Muscle layer of colon (tissue), 2 donors: ENCODE data around the gene RRAS2.

Experiments
- H3K27ac ChIP-seq: one replicate; pipeline ENCODE4 v1.7.0; 2013; ENCODE audit warnings: low read depth, mild to moderate bottlenecking, low read length, moderate library complexity
- H3K27me3 ChIP-seq, 2 donors: one replicate each; pipeline ENCODE4 v1.7.0; 2013; ENCODE audit warnings: low read length in 2 of 2, mild to moderate bottlenecking in 2 of 2; ENCODE audit not compliant: insufficient read depth in 2 of 2, control insufficient read depth in 1 of 2
- H3K36me3 ChIP-seq: one replicate; pipeline ENCODE4 v1.7.0; 2013; ENCODE audit warnings: mild to moderate bottlenecking, low read length; ENCODE audit not compliant: insufficient read depth
- H3K4me1 ChIP-seq: one replicate; pipeline ENCODE4 v1.7.0; 2013; ENCODE audit warnings: mild to moderate bottlenecking, low read length; ENCODE audit not compliant: insufficient read depth
- H3K4me3 ChIP-seq, 2 donors: one replicate each; pipeline ENCODE4 v1.7.0; 2013; ENCODE audit warnings: low read length in 2 of 2, low read depth in 1 of 2, mild to moderate bottlenecking in 1 of 2, moderate library complexity in 1 of 2
- H3K9ac ChIP-seq: one replicate; pipeline ENCODE4 v1.7.0; 2013; ENCODE audit warnings: low read length
- H3K9me3 ChIP-seq: one replicate; pipeline ENCODE4 v1.7.0; 2013; ENCODE audit warnings: mild to moderate bottlenecking, low read length
- donor health status: abdominal sarcoma.
- donor health status: Adenocarcinoma of cecum.

The RRAS2 gene

GRCh38 chr11:14249121-14249963 lies 109.6 kb downstream of the RRAS2 start:
- no peaks in the 10 kb centered on the region for H3K36me3 ChIP-seq
- no peak overlapping the region for H3K4me3 ChIP-seq
- no peak overlapping the region for H3K9ac ChIP-seq
- no peak overlapping the region for H3K27ac ChIP-seq
- H3K27me3 ChIP-seq = no peaks in the 10 kb centered on the region
- H3K9me3 ChIP-seq = no peaks in the 10 kb centered on the region
- no peaks in the 10 kb centered on the region for H3K4me1 ChIP-seq

GRCh38 chr11:14248580-14248981 lies 110.4 kb downstream of the RRAS2 start:
- Histone ChIP-seq H3K4me1 (no peaks in the 10 kb centered on the region), H3K27me3 (no peaks in the 10 kb centered on the region), H3K9me3 (no peaks in the 10 kb centered on the region), H3K9ac (no peak overlapping the region), H3K36me3 (no peaks in the 10 kb centered on the region), H3K27ac (no peak overlapping the region), H3K4me3 (no peak overlapping the region)

DNA sequence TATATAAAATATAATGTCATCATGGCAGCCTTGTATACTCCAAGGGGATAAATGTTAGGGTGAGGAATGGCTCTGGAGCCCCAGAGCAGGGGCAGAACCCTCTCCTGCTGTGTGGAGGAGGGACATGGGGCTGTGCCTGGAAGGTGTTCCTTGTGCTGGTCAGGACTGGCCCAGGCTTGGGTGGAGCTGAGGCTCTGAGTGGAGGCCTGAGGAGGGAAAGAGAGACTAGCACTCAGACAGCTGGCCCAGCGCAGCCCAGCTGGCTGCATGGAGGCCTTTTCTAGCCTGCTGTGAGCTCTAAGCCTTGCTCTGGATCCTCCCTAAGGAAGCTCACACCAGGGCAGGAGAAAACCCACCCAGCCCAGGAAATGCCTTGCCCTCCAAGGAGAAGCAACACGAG lies 113.5 kb downstream of the RRAS2 start:
- no peak overlapping the region for H3K27ac ChIP-seq
- H3K27me3 ChIP-seq = no peaks in the 10 kb centered on the region
- no peaks in the 10 kb centered on the region for H3K4me1 ChIP-seq
- H3K36me3 ChIP-seq = no peaks in the 10 kb centered on the region
- H3K9ac ChIP-seq = no peak overlapping the region
- H3K4me3 ChIP-seq = no peak overlapping the region
- H3K9me3 ChIP-seq = no peaks in the 10 kb centered on the region

- Histone ChIP-seq H3K4me1 (no peaks in the 10 kb centered on the region), H3K36me3 (no peaks in the 10 kb centered on the region), H3K27me3 (no peaks in the 10 kb centered on the region), H3K4me3 (no peak overlapping the region), H3K27ac (no peak overlapping the region), H3K9me3 (no peaks in the 10 kb centered on the region), H3K9ac (no peak overlapping the region)
Measured at GRCh38 chr11:14244926-14245325, 114.1 kb downstream of the RRAS2 start.

DNA sequence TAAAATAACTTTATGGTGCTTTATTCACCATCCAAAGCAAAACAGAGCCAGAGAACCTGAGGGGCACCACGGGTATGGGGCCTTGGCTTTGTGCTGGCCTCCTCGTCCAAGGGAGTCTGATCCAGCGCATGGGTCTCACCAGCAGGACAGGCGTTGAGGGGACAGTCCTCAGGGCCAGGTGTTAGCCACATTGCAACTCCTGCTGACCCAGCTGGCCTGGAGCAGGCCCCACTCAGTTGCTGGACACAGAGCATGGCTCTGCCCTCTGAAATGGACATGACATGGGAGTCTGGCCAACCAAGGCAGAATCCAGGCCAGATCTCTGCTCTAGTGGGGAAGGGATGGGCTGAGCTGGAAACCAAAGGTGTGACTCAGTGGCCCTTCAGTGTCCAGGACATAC lies 116.2 kb downstream of the RRAS2 start:
- Histone ChIP-seq H3K4me3 (no peak overlapping the region), H3K27ac (no peak overlapping the region), H3K36me3 (no peaks in the 10 kb centered on the region), H3K4me1 (no peaks in the 10 kb centered on the region), H3K27me3 (no peaks in the 10 kb centered on the region), H3K9ac (no peak overlapping the region), H3K9me3 (no peaks in the 10 kb centered on the region)

GRCh38 chr11:14242187-14242586 lies 116.8 kb downstream of the RRAS2 start:
- Histone ChIP-seq H3K36me3 (no peaks in the 10 kb centered on the region), H3K27ac (no peak overlapping the region), H3K4me3 (no peak overlapping the region), H3K27me3 (no peaks in the 10 kb centered on the region), H3K4me1 (no peaks in the 10 kb centered on the region), H3K9ac (no peak overlapping the region), H3K9me3 (no peaks in the 10 kb centered on the region)

DNA sequence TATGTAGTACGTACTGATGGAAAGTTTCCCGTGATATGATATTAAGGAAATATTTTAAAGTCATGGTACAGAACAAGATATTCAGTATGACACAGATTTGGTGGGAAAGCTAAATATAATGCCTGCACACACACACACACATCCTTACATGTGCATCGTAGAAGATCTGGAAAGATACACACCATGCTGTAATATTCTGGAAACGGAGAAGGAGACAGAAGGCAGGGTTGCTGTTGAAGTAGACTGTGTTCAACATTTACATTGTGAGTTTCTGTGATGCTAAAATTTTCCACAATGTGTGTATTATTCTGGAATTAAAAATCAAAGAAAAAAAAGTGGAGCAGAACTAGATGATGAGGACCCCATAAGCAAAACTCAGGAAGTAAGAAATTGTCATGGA lies 118.0 kb downstream of the RRAS2 start:
- H3K4me1 ChIP-seq = no peaks in the 10 kb centered on the region
- no peaks in the 10 kb centered on the region for H3K27me3 ChIP-seq
- H3K9ac ChIP-seq = no peak overlapping the region
- H3K9me3 ChIP-seq = no peaks in the 10 kb centered on the region
- no peaks in the 10 kb centered on the region for H3K36me3 ChIP-seq
- H3K4me3 ChIP-seq = no peak overlapping the region
- no peak overlapping the region for H3K27ac ChIP-seq

DNA sequence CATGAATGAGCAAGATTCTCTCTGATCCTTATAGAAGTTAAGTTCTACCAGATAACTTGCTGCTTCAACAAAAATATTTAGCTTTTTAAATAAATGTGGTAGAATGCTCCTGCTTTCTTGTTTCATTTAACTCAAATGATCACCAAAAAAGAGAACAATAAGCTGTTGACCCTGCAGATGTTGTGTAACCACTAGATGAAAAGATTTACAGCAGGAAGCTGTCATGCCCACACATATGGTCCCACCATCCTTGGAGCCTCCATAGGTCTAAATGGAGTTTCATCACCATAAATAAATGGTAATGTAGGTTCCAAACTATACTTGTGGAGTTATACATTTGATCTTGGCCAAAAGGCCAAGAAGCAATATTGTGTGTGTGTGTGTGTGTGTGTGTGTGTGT lies 118.8 kb downstream of the RRAS2 start:
- H3K27me3 ChIP-seq = no peaks in the 10 kb centered on the region
- H3K4me1 ChIP-seq = no peaks in the 10 kb centered on the region
- no peaks in the 10 kb centered on the region for H3K36me3 ChIP-seq
- H3K9me3 ChIP-seq = no peaks in the 10 kb centered on the region
- no peak overlapping the region for H3K4me3 ChIP-seq
- no peak overlapping the region for H3K27ac ChIP-seq
- H3K9ac ChIP-seq = no peak overlapping the region

DNA sequence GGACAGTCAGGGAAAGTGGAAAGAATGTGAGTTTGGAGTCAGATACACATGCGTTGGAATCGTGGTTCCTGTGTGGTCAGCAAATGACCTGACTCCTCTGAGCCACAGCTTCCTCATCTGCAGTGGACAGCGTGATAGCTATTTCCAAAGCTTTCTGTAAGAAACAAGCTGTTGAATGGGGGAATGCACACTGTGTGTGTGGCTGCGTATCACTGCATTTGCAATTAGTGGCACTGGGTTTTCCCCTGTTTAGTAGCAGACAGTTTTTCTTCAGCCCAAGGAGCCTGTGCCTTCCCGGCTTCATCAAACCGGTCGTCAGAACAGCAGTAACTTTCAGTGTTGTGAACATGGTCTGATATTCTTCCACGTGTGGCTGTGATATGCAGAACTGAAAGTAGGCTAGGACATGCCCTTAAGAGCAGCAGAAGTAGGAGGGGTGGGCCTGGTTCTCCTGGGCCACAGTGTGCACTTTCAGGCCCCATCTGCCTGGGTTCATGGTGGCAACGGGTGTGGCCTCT lies 121.5 kb downstream of the RRAS2 start:
- Histone ChIP-seq H3K9ac (no peak overlapping the region), H3K36me3 (no peaks in the 10 kb centered on the region)

GRCh38 chr11:14235701-14236100 lies 123.3 kb downstream of the RRAS2 start:
- no peaks in the 10 kb centered on the region for H3K9me3 ChIP-seq
- no peaks in the 10 kb centered on the region for H3K36me3 ChIP-seq
- H3K27me3 ChIP-seq = no peaks in the 10 kb centered on the region
- no peak overlapping the region for H3K27ac ChIP-seq
- H3K4me1 ChIP-seq = no peaks in the 10 kb centered on the region
- H3K4me3 ChIP-seq = no peak overlapping the region
- H3K9ac ChIP-seq = no peak overlapping the region

More for the DNA sequence above, 121.5 kb downstream of the RRAS2 start:
- H3K4me3 ChIP-seq = no peak overlapping the region
- no peak overlapping the region for H3K27ac ChIP-seq
- H3K9me3 ChIP-seq = no peaks in the 10 kb centered on the region
- no peaks in the 10 kb centered on the region for H3K4me1 ChIP-seq
- no peaks in the 10 kb centered on the region for H3K27me3 ChIP-seq

- Histone ChIP-seq H3K4me1 (no peaks in the 10 kb centered on the region), H3K27me3 (no peaks in the 10 kb centered on the region), H3K4me3 (no peak overlapping the region), H3K27ac (no peak overlapping the region), H3K36me3 (no peaks in the 10 kb centered on the region), H3K9me3 (no peaks in the 10 kb centered on the region), H3K9ac (no peak overlapping the region)
Measured at GRCh38 chr11:14234446-14234845, 124.5 kb downstream of the RRAS2 start.

DNA sequence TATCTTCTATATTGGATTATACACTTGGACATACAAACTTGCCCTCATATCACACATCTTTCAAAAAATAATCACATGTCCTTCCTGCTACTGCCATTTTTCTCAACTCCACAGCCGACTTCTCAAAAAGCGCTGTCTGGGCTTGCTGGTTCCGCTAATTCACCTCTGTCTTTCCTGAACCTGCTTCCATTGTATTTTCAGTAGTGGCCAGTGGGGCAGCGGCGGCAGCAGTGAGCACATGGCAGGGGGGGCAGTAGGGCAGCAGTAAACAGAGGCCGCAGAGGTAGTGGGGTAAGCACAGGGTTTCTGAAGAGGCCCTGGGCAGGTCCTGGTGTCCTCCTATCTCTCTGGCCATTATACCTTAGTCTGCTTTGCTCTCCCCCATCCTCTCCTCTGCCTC lies 126.3 kb downstream of the RRAS2 start:
- Histone ChIP-seq H3K9ac (no peak overlapping the region), H3K27ac (no peak overlapping the region), H3K4me3 (no peak overlapping the region), H3K36me3 (no peaks in the 10 kb centered on the region), H3K27me3 (no peaks in the 10 kb centered on the region), H3K4me1 (no peaks in the 10 kb centered on the region), H3K9me3 (no peaks in the 10 kb centered on the region)
